HUDEP-2 (cell line): ENCODE measurements around the gene DAPK1.
A peak's percentile ranks its signal among the peaks of the same experiment; 100 is the strongest.

ENCODE experiments used
- DNase-seq, 76 experiments: peaks; one replicate each; lab custom pipeline; 2025; ENCODE audit not compliant: unreplicated experiment in 76 of 76; lab: John Stamatoyannopoulos, UW

DAPK1 gene

DNA sequence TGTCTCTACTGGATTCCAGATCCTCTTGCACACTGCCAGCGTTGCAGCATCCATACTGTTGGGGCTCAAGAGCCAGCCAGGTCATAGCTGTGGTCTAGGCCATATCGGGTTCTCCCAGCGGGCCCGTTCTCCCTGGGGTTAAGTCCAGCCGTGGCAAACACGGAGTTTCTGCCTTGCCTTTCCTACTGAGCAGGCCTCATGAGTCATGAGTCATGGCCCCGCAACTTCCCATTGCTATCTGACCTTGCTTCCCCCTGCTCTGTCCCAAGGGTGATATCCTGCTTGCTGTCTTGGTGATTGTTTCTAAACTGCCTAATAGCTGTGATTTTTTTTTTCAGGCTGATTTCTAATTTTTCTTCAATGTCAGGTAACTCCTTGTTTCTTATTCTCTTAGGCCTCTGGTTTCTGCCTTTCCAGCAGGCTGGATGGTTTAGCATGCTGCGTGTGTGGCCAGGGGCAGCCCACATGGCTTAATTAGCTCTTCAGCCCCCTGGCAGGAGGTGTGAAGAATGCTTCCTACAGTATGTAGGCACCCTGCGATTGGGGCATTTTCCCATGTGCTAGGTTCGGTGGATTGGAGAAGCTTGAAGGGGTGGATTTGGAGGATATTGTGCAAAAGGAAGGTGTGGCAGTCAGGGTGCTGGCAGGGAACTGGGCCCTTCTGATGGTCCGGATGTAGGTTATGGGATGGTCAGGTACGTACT, 18.7 kb downstream of the DAPK1 start:
- peak in 46 of 76 experiments; percentile 3 to 66 (median 32) for DNase-seq

DNA sequence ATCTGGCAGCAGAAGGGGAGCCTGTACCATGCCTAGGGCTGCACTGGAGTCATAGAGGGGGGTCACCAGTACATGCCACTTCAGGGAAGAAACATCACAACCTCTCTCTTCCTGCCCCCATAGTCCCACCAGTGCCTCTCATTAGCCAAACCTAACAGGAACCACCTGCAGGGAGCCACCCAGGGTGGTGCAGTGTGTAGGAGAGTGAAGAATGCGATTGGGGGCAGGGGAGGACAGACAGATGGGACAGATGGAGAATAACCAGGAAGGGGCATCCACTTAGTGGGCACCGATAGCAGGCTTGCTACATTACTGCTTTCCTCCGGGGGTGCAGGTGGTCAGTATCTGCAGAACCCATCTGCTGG, 19.2 kb downstream of the DAPK1 start:
- no peak for DNase-seq

DNA sequence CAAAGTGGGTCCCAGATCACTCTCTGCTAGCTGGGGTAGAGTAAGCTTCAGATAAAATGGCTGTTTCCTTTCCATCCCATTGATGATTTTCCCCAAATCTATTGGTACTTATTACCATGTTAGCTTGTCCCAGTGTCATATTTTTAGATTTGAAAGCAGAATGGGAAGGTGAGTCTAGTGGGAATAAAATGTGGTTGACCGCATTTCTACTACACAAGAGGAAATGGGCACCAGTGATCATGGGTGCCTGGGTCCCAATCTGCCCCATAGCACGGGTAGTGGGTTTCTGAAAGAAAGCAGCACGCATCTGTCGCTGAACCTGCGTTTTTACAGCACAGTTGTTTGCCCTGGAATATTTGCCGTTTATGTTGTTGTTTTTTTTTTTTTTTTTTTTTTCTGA, 20.1 kb downstream of the DAPK1 start:
- DNase-seq: no peak

DNA sequence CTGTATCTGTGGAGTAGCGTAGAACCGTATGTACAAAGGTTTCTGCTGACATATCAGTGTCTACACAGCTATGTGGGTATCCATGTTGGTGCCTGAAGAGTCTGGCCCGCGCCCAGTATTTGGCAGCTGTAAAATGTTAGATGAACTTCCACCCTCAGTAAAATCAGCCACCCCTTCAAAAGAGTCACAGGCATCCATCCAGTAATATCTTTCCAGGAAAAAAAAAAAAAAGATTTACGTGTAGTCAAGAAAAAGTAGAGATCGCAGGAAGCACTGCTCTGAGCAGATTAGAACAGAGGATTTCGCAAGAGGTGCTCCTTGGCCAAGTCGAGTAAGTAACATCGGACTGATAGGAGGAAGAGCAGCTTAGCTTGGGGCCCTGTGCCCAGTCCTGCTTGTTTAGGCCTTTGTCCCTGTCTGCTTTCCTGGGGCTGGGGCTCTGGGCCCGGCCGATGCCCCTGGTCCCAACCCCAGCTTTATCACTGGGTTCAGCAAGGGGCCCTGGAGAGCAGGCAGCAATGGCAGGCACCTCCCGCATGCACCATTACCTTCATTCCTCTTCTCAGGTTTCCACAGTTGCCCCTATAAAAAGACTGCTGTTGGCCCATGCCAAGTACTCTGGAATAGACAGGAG, 21.2 kb downstream of the DAPK1 start:
- peak in 75 of 76 experiments; percentile 25 to 99 (median 88) for DNase-seq

DNA sequence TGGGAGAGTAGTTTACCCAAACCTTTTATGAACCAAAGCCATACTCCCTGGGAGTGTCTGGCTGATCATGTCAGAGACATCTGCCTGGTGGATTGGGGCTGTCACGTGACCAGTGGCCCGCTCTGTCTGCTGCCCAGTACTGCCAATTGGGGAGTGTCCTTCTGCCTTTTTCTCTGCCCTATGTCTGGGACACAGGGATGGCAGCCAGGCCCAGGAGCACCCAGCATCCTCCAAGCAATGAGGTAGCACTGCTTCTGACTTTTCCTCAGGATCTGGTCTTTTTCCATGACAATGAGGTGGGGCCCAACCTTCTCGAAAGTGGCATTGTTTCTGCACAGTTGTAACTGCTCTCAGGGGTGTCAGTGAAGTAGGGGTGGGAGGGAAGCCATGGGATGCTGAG, 21.8 kb downstream of the DAPK1 start:
- DNase-seq: peak in 36 of 76 experiments; percentile 11 to 67 (median 30)

DNA sequence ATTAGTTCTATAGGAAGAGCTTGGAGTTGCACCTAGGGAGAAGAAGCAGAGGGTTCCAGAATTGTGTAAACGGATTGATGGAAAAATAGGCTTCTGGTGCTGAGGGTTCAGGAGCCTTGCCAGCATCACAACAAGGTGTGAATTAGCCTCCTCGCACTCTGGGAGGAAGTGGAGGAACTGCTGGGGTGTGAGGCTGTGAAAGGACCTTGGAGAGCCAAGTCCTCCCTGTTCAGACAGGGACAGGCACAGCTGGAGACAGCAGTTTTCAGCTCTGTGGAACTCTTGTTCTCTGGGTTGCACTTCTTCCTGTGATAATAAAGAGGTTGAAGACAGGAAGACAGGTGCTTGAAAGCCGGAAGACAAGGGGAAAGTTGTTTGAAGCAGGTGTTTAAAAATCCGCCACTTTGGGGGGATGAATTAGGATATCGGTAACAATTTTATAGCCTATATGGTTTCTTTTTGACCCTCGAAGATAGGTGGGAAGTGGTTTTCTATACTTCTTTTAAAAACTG, 22.6 kb downstream of the DAPK1 start:
- no peak for DNase-seq

DNA sequence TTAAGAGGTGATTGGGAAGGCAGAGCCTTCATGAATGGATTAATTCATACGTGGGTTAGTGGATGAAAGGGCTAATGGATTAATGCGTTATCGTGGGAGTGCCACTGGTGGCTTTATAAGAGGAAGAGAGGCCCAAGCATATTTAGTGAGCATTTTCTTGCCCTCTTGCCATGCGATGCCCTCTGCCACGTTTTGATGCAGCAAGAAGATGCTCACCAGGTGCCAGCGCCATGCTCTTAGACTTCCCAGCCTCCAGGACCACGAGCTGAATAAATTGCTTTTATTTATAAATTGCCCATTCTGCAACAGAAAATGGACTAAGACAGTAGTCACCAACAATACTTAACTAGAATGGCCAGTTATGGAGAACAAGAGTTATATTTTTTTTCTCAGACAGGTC, 24.2 kb downstream of the DAPK1 start:
- no peak for DNase-seq

DNA sequence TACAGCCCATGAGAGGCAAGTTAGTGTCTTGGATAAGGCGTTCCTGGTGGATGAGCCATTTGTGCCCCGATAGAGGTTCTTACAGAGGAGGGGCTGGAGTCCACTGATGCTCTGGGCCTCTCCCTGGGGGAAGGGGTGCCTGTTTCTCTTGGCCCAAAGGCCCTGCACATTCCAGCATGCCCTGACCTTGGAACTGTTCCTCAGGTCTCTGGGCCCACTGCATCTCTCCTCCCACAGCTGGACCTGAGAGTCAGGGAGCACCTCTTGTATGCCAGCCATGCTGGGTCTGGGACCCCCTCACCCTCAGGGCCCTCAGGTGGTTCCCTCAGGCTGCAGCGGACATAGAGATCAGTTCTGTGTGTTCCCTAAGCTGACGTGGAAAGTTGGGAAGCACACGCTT, 26.4 kb downstream of the DAPK1 start:
- no peak for DNase-seq

DNA sequence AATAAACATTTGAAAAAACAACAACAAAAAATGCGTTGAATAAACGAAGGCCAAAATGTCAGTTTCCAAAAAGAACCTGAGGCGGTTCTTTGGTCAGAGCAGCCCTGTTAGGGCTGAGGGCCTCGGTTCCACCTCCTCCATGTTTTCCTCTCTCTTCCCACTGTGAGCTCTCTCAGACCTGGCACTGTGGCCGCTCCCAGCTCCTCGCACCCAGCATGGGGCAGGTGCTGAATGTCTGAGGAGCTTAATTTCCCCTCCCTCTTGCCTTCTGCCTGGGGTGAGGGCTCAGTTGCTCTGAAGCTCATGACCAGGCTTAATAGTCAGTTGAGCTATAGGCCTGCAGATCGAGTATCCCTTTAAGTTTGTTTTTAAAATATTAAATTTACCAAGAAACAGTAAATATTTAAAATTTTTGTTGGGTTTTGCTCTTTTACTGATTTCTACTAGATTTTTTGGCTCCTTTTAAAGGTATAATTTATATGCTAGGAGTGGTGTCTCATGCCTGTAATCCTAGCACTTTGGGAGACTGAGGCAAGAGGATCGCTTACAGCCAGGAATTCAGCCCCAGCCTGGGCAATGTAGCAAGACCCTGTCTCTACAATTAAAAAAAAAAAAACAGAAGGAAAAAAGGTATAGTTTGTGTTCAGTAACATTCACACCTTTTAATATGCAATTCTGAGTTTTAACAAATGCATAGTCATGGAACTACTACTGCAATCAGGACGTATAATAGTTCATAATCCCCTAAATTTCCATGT, 28.1 kb downstream of the DAPK1 start:
- no peak for DNase-seq

DNA sequence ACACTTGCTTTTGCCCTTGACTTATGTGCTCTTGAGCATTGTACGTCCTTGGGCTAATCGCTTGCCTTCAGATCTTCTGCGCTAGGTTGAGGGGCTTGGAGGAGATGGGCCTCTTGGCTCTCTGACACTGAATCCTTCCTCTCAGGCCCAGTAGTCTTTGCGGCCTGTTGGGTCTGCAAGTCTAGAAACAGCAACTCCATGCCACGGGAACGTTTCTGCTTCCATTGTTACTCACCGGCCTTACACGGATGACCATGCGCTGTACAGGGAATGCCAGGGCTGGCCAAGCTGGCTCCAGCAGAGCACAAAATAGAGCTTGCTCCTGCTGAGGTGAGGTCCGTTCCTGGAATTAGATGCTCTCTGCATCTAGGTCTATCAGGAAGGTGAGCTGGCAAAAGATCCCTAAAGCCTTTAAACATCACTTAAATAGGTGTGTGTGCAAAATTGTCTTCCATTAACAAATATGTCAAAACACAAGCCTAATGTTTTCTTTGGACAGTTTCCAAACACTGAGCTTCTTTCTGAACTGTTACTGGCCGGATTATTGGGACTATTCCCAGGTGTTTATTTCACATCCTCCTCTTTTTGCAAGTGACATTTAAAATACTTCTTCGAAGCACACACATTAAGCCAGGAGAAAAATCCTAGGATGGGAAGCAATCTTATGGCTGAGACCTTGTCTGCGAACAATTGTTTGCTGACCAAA, 29.7 kb downstream of the DAPK1 start:
- DNase-seq: no peak

DNA sequence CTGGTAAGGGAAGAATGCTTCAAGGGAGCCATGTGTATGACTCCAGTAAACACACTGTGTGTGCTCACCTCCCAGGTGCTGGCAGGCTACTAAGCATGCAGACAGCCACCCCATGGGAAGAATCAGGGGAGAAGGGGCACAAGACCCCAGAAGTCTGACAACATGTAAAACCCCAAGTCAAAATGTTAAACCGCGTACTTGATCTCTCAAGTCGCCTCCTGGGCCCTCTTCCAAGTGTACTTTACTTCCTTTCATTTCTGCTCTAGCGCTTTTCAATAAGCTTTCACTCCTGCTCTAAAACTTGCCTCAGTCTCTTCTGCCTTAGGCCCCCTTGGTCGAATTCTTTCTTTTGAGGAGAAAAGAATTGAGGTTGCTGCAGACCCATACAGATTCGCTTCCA, 31.3 kb downstream of the DAPK1 start:
- no peak for DNase-seq

DNA sequence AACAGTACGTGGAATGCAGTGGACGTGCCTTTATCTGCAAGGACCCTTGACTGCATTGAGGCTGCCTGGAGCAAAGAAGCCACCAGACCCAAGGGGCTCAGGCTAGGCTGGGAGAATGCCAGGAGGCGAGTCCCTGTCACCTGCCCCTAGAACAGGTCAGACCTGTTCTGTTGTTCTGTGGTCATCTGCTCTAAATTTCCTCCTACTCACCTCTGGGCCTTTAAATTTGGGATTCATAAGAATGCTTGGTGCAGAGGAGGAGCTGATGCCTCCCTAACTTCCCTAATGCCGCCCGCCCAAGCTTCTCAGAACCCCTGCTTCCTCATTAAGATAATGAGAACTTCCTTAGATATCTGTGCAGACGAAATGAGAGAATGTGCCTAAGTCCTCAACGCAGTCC, 32.0 kb downstream of the DAPK1 start:
- no peak for DNase-seq

DNA sequence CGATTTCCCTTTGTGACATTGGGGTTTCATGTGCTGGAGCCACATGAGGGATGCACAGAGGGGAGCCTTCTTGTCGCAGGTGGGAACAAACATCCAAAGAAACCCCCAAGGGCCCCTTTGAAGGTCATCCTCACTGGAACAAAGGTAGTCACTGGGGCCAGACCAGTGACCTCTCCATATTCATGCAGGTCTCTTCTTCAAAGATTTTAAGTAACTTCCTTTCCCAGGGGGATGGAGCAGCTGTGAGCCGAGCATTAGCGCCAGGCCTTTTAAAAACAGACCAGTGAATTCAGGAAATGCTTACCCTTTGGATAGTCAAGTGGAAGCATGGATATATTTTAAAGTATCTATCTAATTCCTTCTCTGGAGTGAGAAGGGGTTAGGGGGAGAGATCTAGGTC, 33.0 kb downstream of the DAPK1 start:
- no peak for DNase-seq

DNA sequence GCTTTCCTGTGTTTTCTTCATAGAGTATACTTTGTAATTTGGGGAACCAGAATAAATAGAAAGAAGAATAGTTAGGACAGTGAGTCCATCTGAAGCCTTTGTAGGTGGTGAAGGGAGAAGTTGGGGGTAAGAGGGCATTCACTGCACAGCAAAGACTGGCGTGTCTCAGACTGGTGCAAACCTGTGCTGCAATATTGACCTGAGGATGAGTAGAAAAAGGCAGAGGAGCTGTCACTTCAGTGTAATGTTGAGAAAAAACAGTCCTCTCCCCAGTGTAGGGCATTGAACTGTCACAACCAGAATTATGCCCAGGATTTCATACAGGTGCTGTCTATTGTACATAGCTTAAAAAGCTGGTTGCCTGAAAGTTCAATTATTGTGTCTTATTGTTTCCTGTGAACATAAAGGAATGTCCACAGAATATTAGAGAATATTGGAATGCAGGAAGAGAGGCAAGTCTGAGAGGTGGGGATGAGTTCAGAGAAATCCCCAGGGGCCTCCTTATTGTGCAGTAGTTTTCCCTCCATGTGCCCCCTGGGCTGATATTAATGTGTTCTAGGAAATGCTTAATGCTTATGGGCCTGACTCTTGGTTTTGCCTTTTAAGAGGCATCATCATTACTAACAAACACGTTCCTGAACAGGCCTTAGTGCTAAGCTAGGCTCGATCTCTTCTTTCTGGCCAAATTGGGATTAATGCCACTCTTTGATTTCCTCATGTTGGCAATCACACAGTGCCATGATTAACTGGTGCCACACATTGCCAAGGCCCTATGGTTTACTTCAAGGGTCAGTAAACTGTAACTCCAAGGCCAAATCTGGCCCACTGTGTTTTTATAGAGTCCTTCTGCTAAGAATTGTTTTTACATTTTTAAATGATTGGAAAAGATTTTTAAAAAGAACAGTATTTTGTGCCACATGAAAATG, 34.0 kb downstream of the DAPK1 start:
- no peak for DNase-seq

DNA sequence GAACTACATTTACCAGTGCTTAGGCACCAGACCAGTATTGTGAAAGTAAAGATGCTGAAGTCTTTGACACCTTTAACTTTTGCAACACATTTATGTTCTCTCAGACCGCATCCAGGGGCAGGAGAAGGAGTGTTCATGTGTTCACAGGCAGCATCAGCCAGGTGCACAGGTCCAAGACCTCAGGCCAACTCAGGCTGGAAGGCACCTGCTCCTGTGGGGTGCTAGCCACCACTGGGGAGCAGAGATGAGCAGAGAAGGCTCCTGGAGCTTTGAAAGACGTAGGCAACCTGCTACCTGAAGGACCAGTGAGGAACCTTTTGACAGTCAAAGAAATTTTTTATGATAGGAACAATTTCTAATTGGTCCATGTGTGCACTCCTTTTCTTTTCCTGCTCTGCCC, 35.6 kb downstream of the DAPK1 start:
- DNase-seq: no peak

DNA sequence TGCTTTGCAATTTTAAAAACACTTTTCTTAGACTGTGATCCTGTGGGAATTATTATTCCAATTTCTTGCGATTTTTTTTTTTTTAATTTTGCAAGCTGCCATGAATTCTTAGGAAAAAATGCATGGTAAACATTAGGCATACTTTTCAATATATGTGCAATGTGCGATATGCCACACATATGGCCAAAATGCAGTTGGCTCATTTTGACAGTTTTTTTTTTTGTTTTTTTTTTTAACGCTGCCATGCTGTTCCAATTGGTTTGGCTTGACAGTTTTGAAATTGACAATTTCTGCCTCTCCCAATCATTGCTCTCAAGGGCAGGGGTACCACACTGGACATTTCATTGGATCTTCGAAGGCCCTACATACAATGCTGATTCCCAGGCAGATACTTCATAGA, 36.4 kb downstream of the DAPK1 start:
- DNase-seq: no peak

DNA sequence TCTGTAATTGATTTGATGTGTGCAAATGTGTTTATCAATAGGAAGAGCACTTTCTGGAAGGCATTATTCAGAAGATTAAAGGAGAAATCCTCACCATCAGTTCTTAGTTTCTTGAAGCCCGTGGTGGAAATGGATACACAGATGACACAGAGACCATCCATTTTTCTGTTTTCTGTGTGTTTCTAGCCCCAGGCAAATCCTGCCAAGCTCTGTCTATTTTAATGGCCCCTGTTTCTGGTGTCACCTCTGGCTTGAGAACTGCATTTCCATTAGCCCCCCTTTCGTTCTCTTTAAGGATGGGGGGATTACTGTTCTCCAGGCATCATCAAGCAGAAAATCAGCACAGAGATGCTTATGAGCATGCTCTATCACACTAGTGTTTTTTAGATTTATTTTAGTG, 37.3 kb downstream of the DAPK1 start:
- no peak for DNase-seq

DNA sequence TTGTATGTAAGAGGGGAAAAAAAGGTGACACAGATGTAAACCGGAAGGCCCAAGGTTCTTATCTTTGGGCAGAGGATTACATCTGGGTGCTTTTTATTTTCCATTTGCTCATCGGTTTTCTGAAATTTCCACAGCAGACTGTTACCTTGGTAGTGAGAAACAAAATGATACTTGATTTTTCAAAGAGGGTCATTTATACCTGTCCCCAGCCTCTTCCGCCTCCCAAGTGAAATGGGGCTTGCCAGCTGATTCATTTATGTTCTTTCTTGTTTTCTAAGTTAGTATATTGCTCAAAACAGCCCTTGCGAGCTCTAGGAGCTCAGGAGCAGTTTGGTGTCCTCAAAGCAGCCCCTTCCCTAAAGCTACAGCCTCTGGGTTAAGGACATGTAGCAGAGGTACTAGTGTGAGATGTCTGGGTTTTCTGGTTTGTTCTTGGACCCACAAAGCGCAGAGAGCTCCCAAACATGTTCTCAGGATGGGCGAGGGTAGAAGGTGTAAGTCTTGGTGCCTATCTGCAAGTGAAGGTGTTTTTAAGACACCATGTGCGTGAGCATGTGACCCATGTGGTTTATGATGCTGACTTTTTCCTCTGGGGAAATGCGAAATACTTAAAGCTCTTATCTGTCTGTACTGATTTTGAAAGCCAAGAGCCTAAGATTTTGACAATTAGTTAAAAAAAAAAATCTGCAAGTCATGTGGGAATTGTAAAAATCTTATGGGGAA, 38.3 kb downstream of the DAPK1 start:
- DNase-seq: peak in 12 of 76 experiments; percentile 6 to 63 (median 26)

DNA sequence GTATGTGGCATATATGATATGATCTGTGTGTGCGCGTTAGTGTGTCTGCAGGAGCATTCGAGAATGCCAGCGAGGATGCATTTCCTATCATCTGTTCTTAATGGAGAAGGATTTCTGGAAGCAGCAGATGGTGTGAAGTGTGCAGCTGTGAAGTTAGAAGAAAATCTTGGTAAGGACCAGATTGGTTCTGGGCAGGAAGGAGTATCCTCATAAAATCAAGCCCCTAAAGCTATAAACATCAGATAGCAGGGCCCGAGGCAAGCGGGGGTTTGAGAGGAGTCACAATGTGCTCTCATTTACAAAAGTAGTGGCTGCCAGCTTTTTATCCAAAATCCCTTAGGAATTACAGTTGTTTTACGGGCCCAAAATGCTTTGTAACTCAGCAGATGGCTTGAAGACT, 40.0 kb downstream of the DAPK1 start:
- DNase-seq: no peak
